ENCODE data around the gene AMPH.

DNA sequence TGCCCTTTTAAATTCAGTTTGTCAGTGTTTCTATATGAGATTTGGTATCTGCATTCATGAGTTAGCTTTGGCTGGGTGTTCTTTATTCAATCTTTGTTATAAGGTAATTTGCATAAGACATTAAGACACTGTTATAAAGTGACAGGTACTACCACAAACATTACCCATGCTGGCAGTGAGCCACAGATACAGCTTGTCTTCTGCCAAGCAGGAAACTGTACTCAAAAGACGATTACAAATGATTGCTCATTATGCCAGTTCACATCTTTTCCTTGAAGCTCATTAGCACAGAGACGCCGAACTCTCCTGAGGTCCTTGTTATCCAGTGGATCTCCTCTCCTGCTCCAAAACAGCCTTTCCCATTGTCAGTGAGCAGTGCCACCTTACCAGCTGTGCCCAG, 30.4 kb downstream of the AMPH start:
- TF ChIP-seq POLR2A (IDR thresholded peaks at IDR 0.05) (no peak), POLR2AphosphoS5 (IDR thresholded peaks at IDR 0.05) (no peak), EP300 (IDR thresholded peaks at IDR 0.05) (no peak)
- TF ChIP-seq, protein P1, sequence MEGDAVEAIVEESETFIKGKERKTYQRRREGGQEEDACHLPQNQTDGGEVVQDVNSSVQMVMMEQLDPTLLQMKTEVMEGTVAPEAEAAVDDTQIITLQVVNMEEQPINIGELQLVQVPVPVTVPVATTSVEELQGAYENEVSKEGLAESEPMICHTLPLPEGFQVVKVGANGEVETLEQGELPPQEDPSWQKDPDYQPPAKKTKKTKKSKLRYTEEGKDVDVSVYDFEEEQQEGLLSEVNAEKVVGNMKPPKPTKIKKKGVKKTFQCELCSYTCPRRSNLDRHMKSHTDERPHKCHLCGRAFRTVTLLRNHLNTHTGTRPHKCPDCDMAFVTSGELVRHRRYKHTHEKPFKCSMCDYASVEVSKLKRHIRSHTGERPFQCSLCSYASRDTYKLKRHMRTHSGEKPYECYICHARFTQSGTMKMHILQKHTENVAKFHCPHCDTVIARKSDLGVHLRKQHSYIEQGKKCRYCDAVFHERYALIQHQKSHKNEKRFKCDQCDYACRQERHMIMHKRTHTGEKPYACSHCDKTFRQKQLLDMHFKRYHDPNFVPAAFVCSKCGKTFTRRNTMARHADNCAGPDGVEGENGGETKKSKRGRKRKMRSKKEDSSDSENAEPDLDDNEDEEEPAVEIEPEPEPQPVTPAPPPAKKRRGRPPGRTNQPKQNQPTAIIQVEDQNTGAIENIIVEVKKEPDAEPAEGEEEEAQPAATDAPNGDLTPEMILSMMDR (IDR thresholded peaks at IDR 0.05): no peak

Measured in upper lobe of left lung (tissue), 4 donors.